H1 (cell line): ENCODE data around the gene ATXN2. TPM values are rescaled to one million over a fixed set of nuclear protein-coding genes. Genes with fewer than 3 reads are reported as not detected.

Experiments
- CTCF ChIA-PET: fragments of 300-600 bp; sonication (Branson Sonifier 250); formaldehyde crosslinking; loops from one replicate; lab custom pipeline; 2021; ENCODE audit not compliant: partially characterized antibody; lab: Charles Lee
- POLR2A ChIA-PET: fragments of 300-600 bp; sonication (Branson Sonifier 250); formaldehyde crosslinking; loops from one replicate; lab custom pipeline; 2021; ENCODE audit warnings: inconsistent platforms; ENCODE audit not compliant: partially characterized antibody; lab: Charles Lee
- DNase-seq, 2 experiments: peaks; one replicate each; pipeline versions ENCODE4 v3.0.0 to v3.0.0-alpha.2; 2010 to 2022; ENCODE audit warnings: low spot score in 2 of 2, low read depth in 1 of 2, mixed read lengths in 1 of 2
- FAIRE-seq: peaks from 2 replicates; lab custom pipeline; 2011; peaks lifted over from hg19 to GRCh38; lab: Jason Lieb, UNC
- H2AFZ ChIP-seq: 2 replicates; pipeline ENCODE4 v1.8.1; 2012; ENCODE audit warnings: low read length, inconsistent platforms
- H2AK5ac ChIP-seq: 2 replicates; pipeline ENCODE4 v1.6.1; 2013; ENCODE audit warnings: low read depth, low read length
- H2BK120ac ChIP-seq: replicated peaks from 2 replicates; pipeline ENCODE3; 2013; ENCODE audit warnings: low read depth, low read length, inconsistent platforms
- H2BK12ac ChIP-seq: 2 replicates; pipeline ENCODE4 v1.6.1; 2013; ENCODE audit warnings: low read depth, low read length
- H2BK15ac ChIP-seq: 2 replicates; pipeline ENCODE4 v1.6.1; 2013; ENCODE audit warnings: low read length
- H2BK20ac ChIP-seq: 2 replicates; pipeline ENCODE4 v1.6.1; 2013; ENCODE audit warnings: low read length
- H2BK5ac ChIP-seq: 2 replicates; pipeline ENCODE4 v1.6.1; 2013; ENCODE audit warnings: low read depth, low read length
- H3K14ac ChIP-seq: 2 replicates; pipeline ENCODE4 v1.6.1; 2013; ENCODE audit warnings: inconsistent platforms; ENCODE audit not compliant: insufficient read length
- H3K18ac ChIP-seq: 2 replicates; pipeline ENCODE4 v1.6.1; 2013; ENCODE audit warnings: low read length; ENCODE audit errors: extremely low read depth
- H3K23ac ChIP-seq: 2 replicates; pipeline ENCODE4 v1.6.1; 2013; ENCODE audit warnings: inconsistent platforms; ENCODE audit not compliant: insufficient read length
- H3K23me2 ChIP-seq: 2 replicates; pipeline ENCODE4 v1.6.1; 2013; ENCODE audit warnings: low read depth, low read length
- H3K27ac ChIP-seq: 2 replicates; pipeline ENCODE4 v1.6.1; 2011; ENCODE audit warnings: low read depth, low read length, inconsistent platforms
- H3K27me3 ChIP-seq, 4 experiments: replicated peaks in 1 of 4; 1 replicate in 1 of 4; 2 replicates in 3 of 4; pipeline versions ENCODE4 v1.6.1 to v1.8.1; 2011 to 2013; ENCODE audit warnings: low read length in 3 of 4, mild to moderate bottlenecking in 3 of 4, inconsistent platforms in 2 of 4, mixed read lengths in 2 of 4, moderate library complexity in 1 of 4; ENCODE audit not compliant: control insufficient read depth in 3 of 4, insufficient read depth in 3 of 4; ENCODE audit errors: extremely low read depth in 1 of 4
- H3K36me3 ChIP-seq, 4 experiments: 2 replicates each; pipeline versions ENCODE4 v1.6.1 to v1.8.1; 2011 to 2013; ENCODE audit warnings: mild to moderate bottlenecking in 4 of 4, low read length in 3 of 4, moderate library complexity in 2 of 4, control low read depth in 1 of 4, inconsistent platforms in 1 of 4; ENCODE audit not compliant: insufficient read depth in 4 of 4, control insufficient read depth in 2 of 4
- H3K4ac ChIP-seq: replicated peaks from 2 replicates; pipeline ENCODE3; 2013; ENCODE audit warnings: low read length, low read depth, mixed read lengths, inconsistent platforms; ENCODE audit not compliant: insufficient read length
- H3K4me1 ChIP-seq, 4 experiments: replicated peaks in 1 of 4; 1 replicate in 1 of 4; 2 replicates in 3 of 4; pipeline versions ENCODE4 v1.6.1 to v1.8.1; 2011 to 2013; ENCODE audit warnings: low read length in 3 of 4, inconsistent platforms in 2 of 4, mixed read lengths in 1 of 4; ENCODE audit not compliant: insufficient read depth in 4 of 4, control insufficient read depth in 3 of 4
- H3K4me2 ChIP-seq, 2 experiments: 2 replicates each; pipeline versions ENCODE4 v1.6.1 to v1.8.1; 2011 to 2013; ENCODE audit warnings: low read depth in 2 of 2, low read length in 2 of 2, control low read depth in 1 of 2, inconsistent platforms in 1 of 2, mild to moderate bottlenecking in 1 of 2; ENCODE audit not compliant: insufficient read depth in 1 of 2
- H3K4me3 ChIP-seq, 4 experiments: fragments of 200-600, 300-600 bp in 1 of 4; sonication (generic), shearing (Covaris generic), sonication (Bioruptor Twin) in 1 of 4; 2 replicates each; pipeline versions ENCODE4 v1.5.1 to v1.8.1; 2011 to 2016; ENCODE audit warnings: low read length in 4 of 4, low read depth in 3 of 4, control low read depth in 2 of 4, inconsistent platforms in 2 of 4, mild to moderate bottlenecking in 2 of 4, mixed read lengths in 1 of 4, moderate library complexity in 1 of 4; ENCODE audit not compliant: insufficient read depth in 2 of 4; ENCODE audit errors: extremely low read depth in 1 of 4
- H3K56ac ChIP-seq: replicated peaks from 2 replicates; pipeline ENCODE3; 2013; ENCODE audit warnings: low read depth, mild to moderate bottlenecking, mixed read lengths, low read length, inconsistent platforms; ENCODE audit not compliant: insufficient read length
- H3K79me1 ChIP-seq: 2 replicates; pipeline ENCODE4 v1.6.1; 2013; ENCODE audit warnings: low read depth, low read length, control low read depth
- H3K79me2 ChIP-seq, 2 experiments: 2 replicates each; pipeline versions ENCODE4 v1.6.1 to v1.8.1; 2012 to 2013; ENCODE audit warnings: low read length in 2 of 2, mild to moderate bottlenecking in 2 of 2, inconsistent platforms in 1 of 2; ENCODE audit not compliant: insufficient read depth in 2 of 2, control insufficient read depth in 1 of 2
- H3K9ac ChIP-seq, 4 experiments: replicated peaks in 1 of 4; 1 replicate in 1 of 4; 2 replicates in 3 of 4; pipeline versions ENCODE4 v1.6.1 to v1.8.1; 2011 to 2013; ENCODE audit warnings: low read depth in 3 of 4, low read length in 3 of 4, control low read depth in 2 of 4, mild to moderate bottlenecking in 2 of 4, moderate library complexity in 2 of 4, inconsistent platforms in 1 of 4; ENCODE audit errors: extremely low read depth in 1 of 4
- H3K9me3 ChIP-seq, 2 experiments: 2 replicates each; pipeline versions ENCODE4 v1.6.1 to v1.8.1; 2012 to 2013; ENCODE audit warnings: mild to moderate bottlenecking in 2 of 2, moderate library complexity in 2 of 2, control low read depth in 1 of 2, inconsistent platforms in 1 of 2, low read depth in 1 of 2, low read length in 1 of 2, mixed read lengths in 1 of 2; ENCODE audit not compliant: insufficient read depth in 2 of 2
- H4K20me1 ChIP-seq, 2 experiments: replicated peaks in 1 of 2; 2 replicates each; pipeline versions ENCODE3 to v1.8.1; 2011 to 2013; ENCODE audit warnings: inconsistent platforms in 2 of 2, low read length in 2 of 2, mild to moderate bottlenecking in 1 of 2; ENCODE audit not compliant: insufficient read depth in 2 of 2, control insufficient read depth in 1 of 2
- H4K5ac ChIP-seq: 2 replicates; pipeline ENCODE4 v1.6.1; 2013; ENCODE audit warnings: low read length, low read depth, mixed read lengths, inconsistent platforms; ENCODE audit not compliant: insufficient read length
- H4K8ac ChIP-seq: 2 replicates; pipeline ENCODE4 v1.8.0; 2013; ENCODE audit warnings: mild to moderate bottlenecking, moderate library complexity, low read length, inconsistent platforms; ENCODE audit not compliant: insufficient read depth; ENCODE audit errors: extremely low read depth
- H4K91ac ChIP-seq: replicated peaks from 2 replicates; pipeline ENCODE3; 2013; ENCODE audit warnings: low read length, mixed read lengths, inconsistent platforms; ENCODE audit not compliant: insufficient read length
- ATF3 ChIP-seq: IDR thresholded peaks from 2 replicates; pipeline ENCODE4 v1.6.1; 2011; ENCODE audit warnings: low read depth, mild to moderate bottlenecking, low read length; ENCODE audit not compliant: insufficient read depth
- BCL11A ChIP-seq, 2 experiments: IDR thresholded peaks; one replicate each; pipeline ENCODE4 v1.6.1; 2011; ENCODE audit warnings: low read depth in 2 of 2, low read length in 2 of 2, mild to moderate bottlenecking in 2 of 2
- BRCA1 ChIP-seq: IDR thresholded peaks from 2 replicates; pipeline ENCODE4 v1.6.1; 2012; ENCODE audit warnings: low read depth, low read length, improper control_type of control experiment
- CEBPB ChIP-seq: IDR thresholded peaks from 2 replicates; pipeline ENCODE4 v1.6.1; 2012; ENCODE audit warnings: low read depth, low read length
- CHD1 ChIP-seq: IDR thresholded peaks from 2 replicates; pipeline ENCODE4 v1.6.1; 2012; ENCODE audit warnings: low read depth, low read length, improper control_type of control experiment
- E2F6 ChIP-seq: IDR thresholded peaks from 2 replicates; pipeline ENCODE4 v1.6.1; 2012; ENCODE audit warnings: inconsistent platforms
- GABPA ChIP-seq: IDR thresholded peaks from 2 replicates; pipeline ENCODE4 v1.6.1; 2011; ENCODE audit warnings: mild to moderate bottlenecking, low read length, moderate library complexity, borderline replicate concordance; ENCODE audit not compliant: insufficient read depth
- GTF2F1 ChIP-seq: IDR thresholded peaks from 2 replicates; pipeline ENCODE4 v1.6.1; 2012; ENCODE audit warnings: low read depth, low read length, improper control_type of control experiment, borderline replicate concordance
- HDAC2 ChIP-seq, 2 experiments: fragments of 300-600 bp in 1 of 2; sonication (generic) in 1 of 2; IDR thresholded peaks; 2 replicates each; pipeline ENCODE4 v1.6.1; 2011 to 2012; ENCODE audit warnings: low read depth in 2 of 2, low read length in 2 of 2, mild to moderate bottlenecking in 2 of 2, moderate library complexity in 2 of 2, borderline replicate concordance in 1 of 2, inconsistent platforms in 1 of 2
- RBBP5 ChIP-seq: IDR thresholded peaks from 2 replicates; pipeline ENCODE4 v1.7.1; 2012; ENCODE audit warnings: low read depth, mild to moderate bottlenecking, inconsistent platforms, low read length, moderate library complexity, borderline replicate concordance
- YY1 ChIP-seq: IDR thresholded peaks from 2 replicates; pipeline ENCODE4 v1.6.1; 2011; ENCODE audit warnings: low read depth, mild to moderate bottlenecking, low read length
- WGBS, 2 experiments: shearing (Covaris generic) in 1 of 2; methylation state at CpG; one replicate each; pipeline versions ENCODE4 v1.1.6 to v1.1.7; 2013 to 2015; ENCODE audit warnings: low lambda C conversion rate in 2 of 2, mixed read lengths in 2 of 2, inconsistent platforms in 1 of 2, low coverage in 1 of 2, missing lambda C conversion rate in 1 of 2; ENCODE audit not compliant: insufficient replicate concordance in 2 of 2, insufficient coverage in 1 of 2, insufficient read length in 1 of 2; ENCODE audit errors: extremely low coverage in 1 of 2, missing lambda C conversion rate in 1 of 2; 5-methylcytosine and 5-hydroxymethylcytosine counted together
- polyA plus RNA-seq, 7 experiments: library from polyadenylated mRNA; depleted of rRNA in 3 of 7; stranded (reverse) in 5 of 7; unstranded in 2 of 7; fragments of >200 nt in 5 of 7; fragments of 200-250 nt in 2 of 7; gene quantifications; 1 replicate in 5 of 7; 2 replicates in 1 of 7; 4 replicates in 1 of 7; pipeline versions ENCODE4 v1.2.1 to v1.2.3, GENCODE V29; 2011 to 2013; ENCODE audit warnings: missing spikeins in 2 of 7, mixed read lengths in 2 of 7
- total RNA-seq: library from RNA; stranded (reverse); fragmentation: NEBNext Ultra II Directional; extraction: Animal tissue kit (Norgen Biotek cat#: 25700); gene quantifications from 2 replicates; pipeline ENCODE4 v1.2.1, GENCODE V29; 2021

ATXN2 gene
- total and polyA plus RNA-seq, 2 of the 8 experiments (the other 6 are each of a cell fraction or from before 2014, with no cell fraction given), result 46.6 to 80.7 TPM

GRCh38 chr12:111450676-111451075 lies 148.4 kb downstream of the ATXN2 start:
- Histone ChIP-seq H4K20me1 (peaks cover 9 to 12% of the 10 kb centered on the region in 2 experiments), H3K23me2 (no peaks in the 10 kb centered on the region), H2BK120ac (no peak overlapping the region), H4K8ac (no peak overlapping the region), H3K27ac (no peak overlapping the region), H2BK15ac (no peak overlapping the region), H3K14ac (no peak overlapping the region), H3K4me1 (peaks cover 0 to 6% (median 5%) of the 10 kb centered on the region in 4 experiments; a peak in 5 of 7 replicates), H3K23ac (no peak overlapping the region), H3K9ac (no peak overlapping the region; a peak in 2 of 7 replicates), H3K36me3 (peaks cover 22 to 62% (median 58%) of the 10 kb centered on the region in 4 experiments), H3K18ac (no peak overlapping the region), H3K56ac (no peak overlapping the region), H3K4me3 (no peak overlapping the region), H3K79me2 (no peaks in the 10 kb centered on the region; a peak in 1 of 4 replicates), H2AFZ (no peak overlapping the region), H3K4ac (no peak overlapping the region), H2AK5ac (no peak overlapping the region), H4K5ac (no peak overlapping the region), H3K79me1 (peaks cover 6% of the 10 kb centered on the region; the same call in 1 of the 2 replicates), H2BK20ac (no peak overlapping the region), H3K4me2 (no peak overlapping the region), H3K27me3 (no peaks in the 10 kb centered on the region), H2BK5ac (no peak overlapping the region), H4K91ac (no peak overlapping the region), H2BK12ac (no peak overlapping the region), H3K9me3 (no peaks in the 10 kb centered on the region)
- 84% methylated on average over 4 of the region's 4 CpGs; no CpG with 5 or more reads in 1 of the 2 experiments for WGBS, 2 experiments
- TF ChIP-seq CEBPB (no peak), RBBP5 (no peak), HDAC2 (IDR thresholded peaks at IDR 0.05; ENCODE audit: borderline replicate concordance in 1 of 2, low read depth in 2 of 2, low read length in 2 of 2) (no peak), BRCA1 (no peak), GABPA (no peak), BCL11A (IDR thresholded peaks at IDR 0.05; ENCODE audit: low read depth in 2 of 2, low read length in 2 of 2) (no peak), YY1 (no peak), E2F6 (no peak), CHD1 (no peak), ATF3 (no peak), GTF2F1 (no peak)
- no peak for FAIRE-seq
- peak in 1 of 2 experiments; percentile 31 for DNase-seq
- POLR2A ChIA-PET, result interaction anchor here (0.6 to 7.1 kb wide), 7 partner anchors 11 to 112 kb away, joined by 3 to 64 read pairs (median 3); partner anchors contain the start of gene SH2B3
- CTCF ChIA-PET, result interaction anchor here (0.8 to 31.7 kb wide), 18 partner anchors 10 to 211 kb away, joined by 3 to 838 read pairs (median 8); partner anchors contain the start of gene SH2B3
